ENCODE results near the gene FBRSL1.
A peak's percentile ranks its signal among the peaks of the same experiment; 100 is the strongest.

FBRSL1 gene

GRCh38 chr12:132513458-132514135 is 23.6 kb downstream of the FBRSL1 start:
- no peak for DNase-seq

GRCh38 chr12:132514216-132514820 is 24.4 kb downstream of the FBRSL1 start:
- no peak for DNase-seq

GRCh38 chr12:132514838-132515237 is 24.9 kb downstream of the FBRSL1 start:
- no peak for DNase-seq

- no peak for DNase-seq
Measured at GRCh38 chr12:132516095-132517012, 26.4 kb downstream of the FBRSL1 start.

GRCh38 chr12:132517013-132517739 is 27.2 kb downstream of the FBRSL1 start:
- no peak for DNase-seq

- DNase-seq: no peak
Measured at GRCh38 chr12:132517740-132518100, 27.8 kb downstream of the FBRSL1 start.

GRCh38 chr12:132518354-132518992 is 28.5 kb downstream of the FBRSL1 start:
- no peak for DNase-seq

GRCh38 chr12:132520421-132521199 is 30.7 kb downstream of the FBRSL1 start:
- DNase-seq: no peak

- DNase-seq: no peak
Measured at GRCh38 chr12:132521200-132521580, 31.2 kb downstream of the FBRSL1 start.

GRCh38 chr12:132521712-132522292 is 31.9 kb downstream of the FBRSL1 start:
- no peak for DNase-seq

- DNase-seq: no peak
Measured at GRCh38 chr12:132522592-132523380, 32.8 kb downstream of the FBRSL1 start.

GRCh38 chr12:132523576-132524331 is 33.8 kb downstream of the FBRSL1 start:
- peak; percentile 28 for DNase-seq

- DNase-seq: no peak
Measured at GRCh38 chr12:132524405-132524804, 34.5 kb downstream of the FBRSL1 start.

GRCh38 chr12:132525011-132525832 is 35.3 kb downstream of the FBRSL1 start:
- DNase-seq: no peak

- DNase-seq: no peak
Measured at GRCh38 chr12:132525833-132526455, 36.0 kb downstream of the FBRSL1 start.

GRCh38 chr12:132527186-132527882 is 37.4 kb downstream of the FBRSL1 start:
- DNase-seq: no peak

- DNase-seq: no peak
Measured at GRCh38 chr12:132527883-132528264, 37.9 kb downstream of the FBRSL1 start.
